HG03097 (cell line): ENCODE results near the gene HMGCLL1.

Experiments used
- ATAC-seq: cut with Tn5 transposase; IDR thresholded peaks from one replicate; pipeline ENCODE4 v1.9.1; 2021; ENCODE audit not compliant: unreplicated experiment, low FRiP score

The HMGCLL1 gene

GRCh38 chr6:55578537-55579363 lies at the start of gene HMGCLL1:
Gene HMGCLL1 (minus strand): TSS chr6:55579192. CDS start chr6:55579055, 137 bp downstream.
- ATAC-seq = no peak

DNA sequence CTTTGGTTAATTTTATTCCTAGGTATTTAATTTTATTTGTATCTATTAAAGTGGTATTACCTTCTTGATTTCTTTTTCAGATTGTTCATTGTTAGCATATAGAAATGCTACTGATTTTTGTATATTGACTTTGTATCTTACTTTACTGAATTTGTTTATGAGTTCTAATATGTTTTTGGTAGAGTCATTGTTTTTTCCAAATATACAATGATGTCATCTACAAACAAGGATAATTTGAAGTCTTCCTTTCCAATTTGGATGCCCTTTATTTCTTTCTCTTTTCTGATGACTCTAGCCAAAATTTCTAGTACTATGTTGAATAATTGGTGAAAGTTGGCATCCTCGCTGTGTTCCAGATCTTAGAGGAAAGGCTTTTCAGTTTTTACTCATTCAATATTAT lies 43.0 kb upstream of the HMGCLL1 start:
- ATAC-seq = no peak

DNA sequence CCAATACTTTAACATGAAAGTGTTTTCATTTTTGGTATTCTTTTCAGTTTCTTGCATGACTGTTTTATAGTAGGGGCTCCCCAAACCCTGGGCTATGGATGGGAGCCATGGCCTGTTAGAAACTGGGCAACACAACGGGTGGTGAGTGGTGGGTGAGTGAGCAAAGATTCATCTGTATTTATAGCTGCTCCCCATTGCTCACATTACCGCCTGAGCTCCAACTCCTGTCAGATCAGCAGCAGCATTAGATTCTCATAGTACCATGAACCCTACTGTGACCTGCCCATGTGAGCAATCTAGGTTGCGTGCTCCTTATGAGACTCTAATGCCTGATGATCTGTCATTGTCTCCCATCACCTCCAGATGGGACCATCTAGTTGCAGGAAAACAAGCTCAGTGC lies 42.3 kb upstream of the HMGCLL1 start:
- ATAC-seq = no peak

GRCh38 chr6:55617272-55617671 lies 38.3 kb upstream of the HMGCLL1 start:
- no peak for ATAC-seq

- ATAC-seq = no peak
Measured at GRCh38 chr6:55604021-55604420, 25.0 kb upstream of the HMGCLL1 start.

DNA sequence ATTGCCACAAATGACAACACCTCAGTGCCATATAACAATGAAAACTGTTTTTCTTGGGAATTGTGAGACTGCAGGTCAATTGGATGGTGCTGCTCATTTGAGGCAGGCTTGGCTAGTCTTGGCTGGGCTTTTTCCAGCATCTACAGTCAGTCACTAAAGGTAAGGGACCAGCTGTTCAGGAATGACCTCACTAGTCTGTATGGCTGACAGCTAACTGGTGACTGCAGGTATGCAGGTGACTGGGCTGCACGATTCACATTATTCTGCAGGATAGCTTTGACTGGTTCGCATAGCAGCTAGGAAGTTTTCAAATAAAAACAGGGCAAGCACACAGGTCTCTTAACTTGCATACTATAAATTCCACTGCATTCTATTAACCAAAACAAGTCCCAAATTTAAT lies 22.1 kb upstream of the HMGCLL1 start:
- ATAC-seq = no peak

- no peak for ATAC-seq
Measured at GRCh38 chr6:55594442-55594841, 15.4 kb upstream of the HMGCLL1 start.

GRCh38 chr6:55584654-55585354 lies 5.8 kb upstream of the HMGCLL1 start:
- ATAC-seq = no peak

GRCh38 chr6:55576811-55577210 lies 2.2 kb downstream of the HMGCLL1 start:
- ATAC-seq = no peak

DNA sequence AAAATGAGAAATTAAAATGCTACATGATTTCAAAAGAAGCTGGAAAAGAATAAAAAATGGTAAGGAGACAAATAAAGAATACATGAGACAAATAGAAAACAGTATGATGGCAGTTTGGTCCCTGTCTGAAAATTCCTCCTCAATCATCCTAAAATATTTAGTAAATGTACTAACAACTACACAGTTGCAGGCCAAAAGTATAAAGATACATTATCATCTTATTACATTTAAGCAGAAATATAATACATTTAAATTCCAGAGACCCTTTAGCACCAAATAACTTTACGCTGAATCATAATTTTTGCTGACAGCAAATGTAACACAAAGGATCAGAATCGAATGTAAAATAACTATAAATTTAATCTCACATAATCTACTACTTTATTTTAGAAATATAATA lies 4.4 kb downstream of the HMGCLL1 start:
- ATAC-seq = no peak

DNA sequence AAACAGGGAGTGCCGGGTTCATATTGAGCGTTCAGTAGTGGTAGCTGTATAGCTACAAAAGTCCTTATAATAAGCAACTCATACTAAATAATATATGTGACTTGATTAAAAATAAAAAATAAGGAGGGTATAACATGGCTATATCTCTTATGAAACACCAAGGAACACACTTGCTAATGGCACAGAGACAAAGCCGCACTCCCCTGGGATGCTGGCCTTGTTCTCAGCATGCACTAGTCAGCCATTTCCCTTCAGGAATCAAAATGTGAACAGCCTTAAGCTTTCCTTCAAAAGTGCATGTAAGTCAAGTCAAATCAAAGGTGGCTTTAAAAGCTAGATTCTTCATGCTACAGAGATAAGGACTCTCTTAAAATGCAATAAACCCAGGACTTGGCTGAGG lies 9.4 kb downstream of the HMGCLL1 start:
- ATAC-seq = no peak

DNA sequence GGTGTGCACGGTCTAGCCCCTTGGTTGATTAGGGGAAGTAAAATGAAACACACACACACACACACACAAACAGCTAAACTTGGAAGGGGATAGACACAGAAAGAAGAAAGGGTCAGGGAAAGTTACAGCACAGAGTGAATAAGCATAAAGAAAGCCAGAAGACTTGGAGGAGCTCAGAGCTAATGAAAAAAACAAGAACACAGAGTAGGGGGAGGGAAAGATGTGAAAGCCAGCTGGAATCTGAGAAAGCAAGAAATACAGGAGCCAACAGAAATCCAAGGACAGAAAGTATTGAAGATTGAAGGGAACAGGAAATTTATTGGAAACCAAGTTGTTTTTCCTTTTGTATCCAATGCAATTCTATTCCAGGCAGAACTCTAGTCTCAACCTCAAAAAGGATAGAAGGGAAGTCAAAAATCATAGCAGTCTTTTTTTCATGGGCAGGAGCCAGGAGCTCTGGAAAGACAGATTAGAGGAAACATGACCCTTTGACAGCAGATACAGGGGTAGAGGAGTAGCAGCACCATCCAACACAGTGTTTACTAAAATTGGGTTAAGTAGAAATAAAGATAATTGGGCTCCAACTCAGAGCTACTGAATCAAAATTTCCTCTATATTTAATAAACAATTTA lies 10.1 kb downstream of the HMGCLL1 start:
- ATAC-seq = no peak

GRCh38 chr6:55567558-55567957 lies 11.4 kb downstream of the HMGCLL1 start:
- ATAC-seq = no peak

GRCh38 chr6:55566036-55566710 lies 12.8 kb downstream of the HMGCLL1 start:
- ATAC-seq = no peak

GRCh38 chr6:55562318-55562717 lies 16.7 kb downstream of the HMGCLL1 start:
- no peak for ATAC-seq

DNA sequence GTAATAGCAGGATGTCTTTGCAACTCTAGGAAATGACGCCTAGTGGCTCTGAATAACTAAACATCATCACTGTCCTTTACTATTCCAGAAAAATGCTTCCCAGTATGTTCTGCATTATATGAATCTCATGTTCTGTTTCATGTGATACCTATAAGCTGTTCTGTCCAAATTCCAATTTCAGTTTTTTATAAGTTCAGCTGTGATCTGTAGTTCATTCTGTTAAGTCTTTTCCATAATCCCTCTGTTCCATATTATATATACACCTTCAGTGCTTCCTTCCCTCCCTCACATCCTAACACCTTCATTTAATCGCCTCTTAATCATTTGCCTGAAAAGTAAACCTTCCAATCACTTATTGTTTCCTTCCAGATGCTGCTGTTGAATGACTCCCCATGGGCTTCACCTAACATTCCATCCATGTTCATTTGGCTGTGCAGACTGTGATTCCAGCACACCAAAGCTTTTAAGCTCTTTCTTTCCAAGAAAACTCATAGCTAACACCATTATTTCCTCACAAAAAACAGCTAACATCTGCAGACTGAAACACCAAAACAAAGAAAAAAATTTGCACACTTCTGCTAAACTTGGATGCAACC lies 18.6 kb downstream of the HMGCLL1 start:
- ATAC-seq = no peak

GRCh38 chr6:55557146-55557545 lies 21.8 kb downstream of the HMGCLL1 start:
- no peak for ATAC-seq

- ATAC-seq = no peak
Measured at GRCh38 chr6:55545791-55546190, 33.2 kb downstream of the HMGCLL1 start.

- ATAC-seq = no peak
Measured at GRCh38 chr6:55543633-55544309, 35.2 kb downstream of the HMGCLL1 start.

DNA sequence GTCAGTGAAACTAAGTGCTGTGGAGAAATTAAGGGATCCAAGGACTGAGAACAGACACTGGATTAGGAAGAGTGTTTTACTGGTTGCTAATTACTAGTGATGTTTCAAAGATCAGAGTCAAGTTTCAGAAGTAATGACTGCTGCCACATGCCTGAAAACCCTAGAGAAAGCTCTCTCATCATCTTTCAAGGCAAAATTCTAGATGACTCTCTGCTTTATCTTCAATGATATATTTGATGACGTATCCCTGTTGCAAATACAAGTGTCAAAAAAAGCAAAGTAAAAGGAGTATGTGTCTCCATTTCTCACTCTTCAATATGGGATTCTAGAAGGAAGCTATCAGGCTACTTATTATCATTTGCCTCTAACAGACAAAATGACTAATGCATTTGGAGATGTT lies 38.0 kb downstream of the HMGCLL1 start:
- no peak for ATAC-seq
